Endothelial cell of umbilical vein (primary cell): ENCODE data around the gene EPYC. TPM values are rescaled to one million over a fixed set of nuclear protein-coding genes. Genes with fewer than 3 reads are reported as not detected.

Experiments used
- BruUV-seq: library from RNA; stranded (reverse); fragments of 400-500 nt; replicated peaks from 2 replicates; lab custom pipeline; 2021; lab: Mats Ljungman, UMichigan
- CTCF ChIA-PET: fragments of 300-600, 350-600 bp; sonication (Branson Sonifier 250); formaldehyde crosslinking; loops from one replicate; lab custom pipeline; 2021; ENCODE audit warnings: antibody characterized with exemption, inconsistent platforms; lab: Charles Lee
- POLR2A ChIA-PET: fragments of 300-600, 350-600 bp; sonication (Branson Sonifier 250); formaldehyde crosslinking; loops from one replicate; lab custom pipeline; 2021; ENCODE audit warnings: antibody characterized with exemption, inconsistent platforms; lab: Charles Lee
- DNase-seq: peaks from one replicate; pipeline ENCODE4 v3.0.0-alpha.2; 2011; ENCODE audit warnings: low read depth, low spot score
- FAIRE-seq: peaks from 2 replicates; lab custom pipeline; 2011; peaks lifted over from hg19 to GRCh38; lab: Jason Lieb, UNC
- H2AFZ ChIP-seq: 2 replicates; pipeline ENCODE4 v1.6.0; 2012; ENCODE audit warnings: low read depth, low read length, control low read depth, inconsistent platforms
- H3K27ac ChIP-seq: 2 replicates; pipeline ENCODE4 v1.5.1; 2011; ENCODE audit warnings: low read depth, mild to moderate bottlenecking, control low read depth, low read length, moderate library complexity; ENCODE audit not compliant: insufficient read depth
- H3K27me3 ChIP-seq, 2 experiments: 2 replicates each; pipeline versions ENCODE4 v1.6.0 to v1.6.1; 2011; ENCODE audit warnings: low read length in 2 of 2, mixed read lengths in 1 of 2; ENCODE audit not compliant: control insufficient read depth in 2 of 2, insufficient read depth in 2 of 2
- H3K36me3 ChIP-seq, 2 experiments: 2 replicates in 1 of 2; 3 replicates in 1 of 2; pipeline ENCODE4 v1.5.1; 2011; ENCODE audit warnings: low read length in 2 of 2, mild to moderate bottlenecking in 1 of 2, moderate library complexity in 1 of 2; ENCODE audit not compliant: control insufficient read depth in 2 of 2, insufficient read depth in 2 of 2; ENCODE audit errors: extremely low read depth in 1 of 2
- H3K4me1 ChIP-seq: 3 replicates; pipeline ENCODE4 v1.5.1; 2011; ENCODE audit warnings: mild to moderate bottlenecking, low read length; ENCODE audit not compliant: control insufficient read depth, insufficient read depth; ENCODE audit errors: extremely low read depth
- H3K4me2 ChIP-seq: 2 replicates; pipeline ENCODE4 v1.6.1; 2011; ENCODE audit warnings: low read length, control low read depth, mixed read lengths; ENCODE audit not compliant: insufficient read depth
- H3K4me3 ChIP-seq, 3 experiments: fragments of 200-600 bp in 1 of 3; sonication (generic), shearing (Covaris generic) in 1 of 3; replicated peaks in 1 of 3; 2 replicates each; pipeline ENCODE4 v1.5.1; 2011 to 2016; ENCODE audit warnings: control low read depth in 3 of 3, low read length in 3 of 3, mild to moderate bottlenecking in 2 of 3, inconsistent platforms in 1 of 3, low read depth in 1 of 3, moderate library complexity in 1 of 3; ENCODE audit not compliant: insufficient read depth in 1 of 3
- H3K79me2 ChIP-seq: 2 replicates; pipeline ENCODE4 v1.6.0; 2012; ENCODE audit warnings: low read length, inconsistent platforms; ENCODE audit not compliant: control insufficient read depth, insufficient read depth
- H3K9ac ChIP-seq: replicated peaks from 2 replicates; pipeline ENCODE3; 2011; ENCODE audit warnings: low read length, control low read depth; ENCODE audit not compliant: insufficient read depth; ENCODE audit errors: extremely low read depth
- H3K9me1 ChIP-seq: replicated peaks from 3 replicates; pipeline ENCODE4 v1.6.0; 2011; ENCODE audit warnings: mild to moderate bottlenecking, low read length; ENCODE audit not compliant: control insufficient read depth, insufficient read depth; ENCODE audit errors: extremely low read depth
- H3K9me3 ChIP-seq: replicated peaks from 2 replicates; pipeline ENCODE4 v1.5.1; 2012; ENCODE audit warnings: low read length, inconsistent platforms; ENCODE audit not compliant: control insufficient read depth, insufficient read depth
- H4K20me1 ChIP-seq: replicated peaks from 2 replicates; pipeline ENCODE3; 2011; ENCODE audit warnings: mild to moderate bottlenecking, low read length; ENCODE audit not compliant: control insufficient read depth, insufficient read depth; ENCODE audit errors: extremely low read depth
- CTCF ChIP-seq, 2 donors: IDR thresholded peaks; 1 replicate in 1 of 2; 2 replicates in 1 of 2; pipeline ENCODE4 v1.5.1; 2011; ENCODE audit warnings: low read length in 2 of 2, mild to moderate bottlenecking in 2 of 2, moderate library complexity in 2 of 2, control low read depth in 1 of 2, inconsistent platforms in 1 of 2, low read depth in 1 of 2; ENCODE audit not compliant: insufficient read depth in 1 of 2; ENCODE audit errors: extremely low read depth in 1 of 2
- EZH2 ChIP-seq: IDR thresholded peaks from 2 replicates; pipeline ENCODE4 v1.6.1; 2012; ENCODE audit warnings: borderline replicate concordance, low read depth, mild to moderate bottlenecking, moderate library complexity, low read length, inconsistent platforms; ENCODE audit not compliant: severe bottlenecking
- FOS ChIP-seq: IDR thresholded peaks from 2 replicates; pipeline ENCODE4 v1.6.1; 2011; ENCODE audit warnings: mild to moderate bottlenecking, low read length, moderate library complexity, borderline replicate concordance; ENCODE audit not compliant: insufficient read depth
- GATA2 ChIP-seq: IDR thresholded peaks from 2 replicates; pipeline ENCODE4 v1.7.0; 2011; ENCODE audit warnings: low read depth, mild to moderate bottlenecking, moderate library complexity, mixed read lengths, low read length; ENCODE audit not compliant: insufficient read length, insufficient read depth
- JUN ChIP-seq: IDR thresholded peaks from 2 replicates; pipeline ENCODE4 v1.6.1; 2011; ENCODE audit warnings: borderline replicate concordance, low read depth; ENCODE audit not compliant: insufficient read length, insufficient read depth
- MAX ChIP-seq: IDR thresholded peaks from 2 replicates; pipeline ENCODE4 v1.6.1; 2011; ENCODE audit not compliant: insufficient read depth, insufficient read length
- MYC ChIP-seq: IDR thresholded peaks from one replicate; pipeline ENCODE4 v1.6.1; 2011; ENCODE audit warnings: mild to moderate bottlenecking, low read depth, low read length
- POLR2A ChIP-seq: IDR thresholded peaks from 2 replicates; pipeline ENCODE4 v1.6.1; 2012; ENCODE audit warnings: low read depth, mild to moderate bottlenecking, control low read depth, low read length
- POLR2AphosphoS5 ChIP-seq: IDR thresholded peaks from 2 replicates; pipeline ENCODE4 v1.6.1; 2012; ENCODE audit warnings: low read depth, mild to moderate bottlenecking, control low read depth, low read length, moderate library complexity; ENCODE audit not compliant: insufficient read depth
- dilution Hi-C: fragments of 300-500 bp; cut with MboI; formaldehyde crosslinking; loops from one replicate; pipeline ENCODE4 v1.15.0; 2019; ENCODE audit warnings: low sequenced_read_pairs; ENCODE audit not compliant: extremely low pct_ligation_motif_present
- intact Hi-C: fragments of 100-400 bp; cut with micrococcal nuclease; formaldehyde crosslinking; loops from one replicate; pipeline ENCODE4 v1.10.0; 2022
- polyA plus RNA-seq, 4 experiments: library from polyadenylated mRNA; depleted of rRNA in 3 of 4; stranded (reverse) in 3 of 4; unstranded in 1 of 4; fragments of >200 nt; gene quantifications; 2 replicates each; pipeline versions ENCODE4 v1.2.1 to v1.2.3, GENCODE V29; 2011 to 2012; ENCODE audit warnings: missing spikeins in 1 of 4
- total RNA-seq: library from RNA; stranded (reverse); gene quantifications from 2 replicates; pipeline ENCODE4 v1.2.3, GENCODE V29; 2021

EPYC gene
- total and polyA plus RNA-seq, 2 donors (not counting 3 experiments of a cell fraction or from before 2014, with no cell fraction given), result not detected

DNA sequence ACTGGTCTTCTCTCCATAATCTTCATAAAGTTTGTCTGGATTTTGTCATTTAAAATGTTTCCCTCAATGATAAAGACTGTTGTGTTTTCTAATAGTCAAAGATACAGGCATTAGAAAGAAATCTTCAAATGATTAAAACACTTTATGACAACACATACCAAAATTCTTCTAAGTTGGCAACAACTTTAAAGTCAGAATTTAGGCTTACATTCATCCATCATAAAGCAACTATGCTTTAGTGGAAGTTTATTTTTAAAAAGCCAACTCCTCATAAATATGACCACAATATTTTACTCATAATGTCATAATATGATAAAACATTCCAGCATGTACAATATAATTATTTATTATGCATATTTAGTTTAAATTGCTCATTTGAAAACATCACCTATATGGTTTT, 32.5 kb downstream of the EPYC start:
- no peaks in the 10 kb centered on the region for H3K9me1 ChIP-seq
- H3K27me3 ChIP-seq, result no peaks in the 10 kb centered on the region
- no peaks in the 10 kb centered on the region for H4K20me1 ChIP-seq
- DNase-seq (no peak), FAIRE-seq (no peak)
- intact Hi-C loops (no loop called here), dilution Hi-C loops (no loop called here)
- H3K4me1 ChIP-seq, result peaks cover 11% of the 10 kb centered on the region
- H2AFZ ChIP-seq, result no peak overlapping the region
- H3K9ac ChIP-seq, result no peak overlapping the region
- no peak overlapping the region for H3K27ac ChIP-seq
- no peaks in the 10 kb centered on the region for H3K9me3 ChIP-seq
- BruUV-seq, result no TSS peak
- no peak overlapping the region for H3K4me3 ChIP-seq
- H3K79me2 ChIP-seq, result no peaks in the 10 kb centered on the region
- no peak overlapping the region for H3K4me2 ChIP-seq
- no peak for TF ChIP-seq MYC
- TF ChIP-seq MAX, result no peak
- no peak for TF ChIP-seq FOS
- TF ChIP-seq JUN, result no peak
- TF ChIP-seq POLR2A, result no peak
- TF ChIP-seq POLR2AphosphoS5, result no peak
- TF ChIP-seq EZH2, result no peak
- no peak for TF ChIP-seq GATA2
- TF ChIP-seq CTCF (IDR thresholded peaks at IDR 0.05; ENCODE audit: extremely low read depth in 1 of 2, insufficient read depth in 1 of 2, low read depth in 1 of 2, low read length in 2 of 2), result no peak
- CTCF ChIA-PET, result no interaction called here
- POLR2A ChIA-PET, result no interaction called here
- H3K36me3 ChIP-seq, result no peaks in the 10 kb centered on the region
